ENCODE data around the gene ZSCAN21.

DNA sequence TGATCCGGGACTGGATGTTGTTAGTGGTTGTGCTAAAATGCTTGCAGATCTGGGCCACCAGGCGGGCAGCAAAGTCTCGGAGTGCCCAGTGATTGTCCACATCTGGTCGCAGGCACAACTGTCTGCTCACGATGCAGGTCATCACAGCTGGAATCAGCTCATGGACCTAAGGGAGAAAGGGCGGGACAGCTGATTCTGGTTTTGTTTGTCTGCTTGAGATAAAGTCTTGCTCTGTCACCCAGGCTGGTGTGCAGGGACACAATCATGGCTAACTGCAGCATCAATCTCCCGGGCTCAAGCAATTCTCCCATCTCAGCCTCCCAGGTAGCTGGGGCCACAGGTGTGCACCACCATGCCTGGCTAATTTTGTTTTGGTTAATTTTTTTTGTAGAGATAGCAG, 61.6 kb downstream of the ZSCAN21 start:
- TF ChIP-seq SUZ12 (IDR thresholded peaks at IDR 0.05; ENCODE audit: unreplicated experiment), result no peak
- no peak for TF ChIP-seq POLR2A (IDR thresholded peaks at IDR 0.05; ENCODE audit: low read depth, low read length)
- TF ChIP-seq, protein P1, sequence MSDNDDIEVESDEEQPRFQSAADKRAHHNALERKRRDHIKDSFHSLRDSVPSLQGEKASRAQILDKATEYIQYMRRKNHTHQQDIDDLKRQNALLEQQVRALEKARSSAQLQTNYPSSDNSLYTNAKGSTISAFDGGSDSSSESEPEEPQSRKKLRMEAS (IDR thresholded peaks at IDR 0.05; ENCODE audit: low read depth, low read length), result no peak
- no peak for TF ChIP-seq POLR2AphosphoS5 (IDR thresholded peaks at IDR 0.05; ENCODE audit: low read length)
- no peak for TF ChIP-seq HCFC1 (IDR thresholded peaks at IDR 0.05; ENCODE audit: low read length)
- no peak for TF ChIP-seq SUPT20H (IDR thresholded peaks at IDR 0.05; ENCODE audit: borderline replicate concordance, control insufficient read depth, low read depth, low read length)

All from GM12878 (cell line).